LoVo (cell line): ENCODE data around the gene MUC5B.
A peak's percentile ranks its signal among the peaks of the same experiment; 100 is the strongest.
"Not testable (repeated sequence)": the region's sequence is repeated elsewhere in the genome, so short reads cannot be mapped to it uniquely, and the experiment has no call there.

Experiments
- DNase-seq: peaks from one replicate; pipeline ENCODE4 v3.0.0-alpha.2; 2016; ENCODE audit warnings: low spot score

Gene MUC5B

DNA sequence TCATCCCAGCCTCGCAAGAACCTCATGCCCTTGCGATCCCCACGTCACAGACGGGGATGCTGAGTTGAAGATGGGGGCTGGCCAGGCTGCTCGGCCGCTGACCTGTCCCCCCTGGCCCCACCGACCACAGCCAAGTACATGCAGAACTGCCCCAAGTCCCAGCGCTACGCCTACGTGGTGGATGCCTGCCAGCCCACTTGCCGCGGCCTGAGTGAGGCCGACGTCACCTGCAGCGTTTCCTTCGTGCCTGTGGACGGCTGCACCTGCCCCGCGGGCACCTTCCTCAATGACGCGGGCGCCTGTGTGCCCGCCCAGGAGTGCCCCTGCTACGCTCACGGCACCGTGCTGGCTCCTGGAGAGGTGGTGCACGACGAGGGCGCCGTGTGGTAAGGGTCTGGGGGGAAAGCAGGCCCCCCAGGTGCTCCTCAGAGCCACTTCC, 10.0 kb downstream of the MUC5B start:
- DNase-seq, result no peak

DNA sequence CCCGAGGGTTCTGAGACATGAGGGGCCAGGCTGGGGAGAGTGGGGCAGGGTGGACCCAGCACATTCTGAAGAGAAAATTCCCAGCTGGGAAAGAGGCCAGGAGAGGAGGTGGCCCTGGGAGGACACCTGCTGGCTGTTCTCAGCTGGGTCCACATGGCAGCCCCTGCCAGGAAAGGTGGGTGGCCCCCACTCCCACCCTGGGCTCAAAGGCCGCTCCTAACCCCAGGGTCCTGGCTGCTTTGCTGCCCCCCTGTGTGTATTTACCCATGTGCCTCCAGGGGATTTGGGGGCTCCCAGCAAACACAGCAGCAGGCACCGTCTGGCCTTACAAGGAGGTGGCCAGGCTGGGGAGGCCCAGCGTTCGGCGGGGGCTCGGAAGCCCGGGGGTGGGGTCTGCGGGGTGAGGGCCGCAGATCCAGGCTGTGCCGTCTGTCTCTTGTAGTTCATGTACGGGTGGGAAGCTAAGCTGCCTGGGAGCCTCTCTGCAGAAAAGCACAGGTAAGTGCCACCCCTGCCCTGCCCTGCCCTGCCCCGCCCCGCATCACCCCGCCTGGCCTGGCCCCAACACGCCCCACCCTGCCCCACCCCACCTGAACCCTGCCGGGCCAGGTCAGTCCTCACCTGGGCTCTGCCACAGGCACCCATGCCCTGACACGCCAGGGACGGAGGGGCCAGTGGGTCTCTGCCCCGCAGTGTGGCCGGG, 10.6 kb downstream of the MUC5B start:
- peak; percentile 11 for DNase-seq

DNA sequence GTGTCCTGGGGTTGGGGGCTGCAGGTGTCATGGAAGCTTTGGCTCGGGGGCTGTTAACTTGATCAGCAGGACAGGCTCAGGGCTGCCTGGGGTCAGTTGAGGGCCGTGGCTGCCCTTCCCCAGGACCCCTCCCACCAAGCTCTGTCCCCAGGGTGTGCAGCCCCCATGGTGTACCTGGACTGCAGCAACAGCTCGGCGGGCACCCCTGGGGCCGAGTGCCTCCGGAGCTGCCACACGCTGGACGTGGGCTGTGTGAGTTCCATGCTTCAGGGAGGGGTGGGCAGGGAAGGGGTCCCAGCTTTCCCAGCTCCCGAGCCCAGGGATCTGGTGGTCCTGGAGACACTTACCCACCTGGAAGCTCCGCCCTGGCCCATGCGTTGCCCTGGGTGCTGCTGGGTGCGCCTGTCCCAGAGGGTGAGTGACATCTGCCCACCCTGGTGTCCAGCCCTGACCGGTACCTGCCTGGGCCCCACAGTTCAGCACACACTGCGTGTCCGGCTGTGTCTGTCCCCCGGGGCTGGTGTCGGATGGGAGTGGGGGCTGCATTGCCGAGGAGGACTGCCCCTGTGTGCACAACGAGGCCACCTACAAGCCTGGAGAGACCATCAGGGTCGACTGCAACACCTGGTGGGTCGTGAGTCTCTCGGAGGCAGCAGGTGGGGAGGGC, 11.3 kb downstream of the MUC5B start:
- DNase-seq, result no peak

DNA sequence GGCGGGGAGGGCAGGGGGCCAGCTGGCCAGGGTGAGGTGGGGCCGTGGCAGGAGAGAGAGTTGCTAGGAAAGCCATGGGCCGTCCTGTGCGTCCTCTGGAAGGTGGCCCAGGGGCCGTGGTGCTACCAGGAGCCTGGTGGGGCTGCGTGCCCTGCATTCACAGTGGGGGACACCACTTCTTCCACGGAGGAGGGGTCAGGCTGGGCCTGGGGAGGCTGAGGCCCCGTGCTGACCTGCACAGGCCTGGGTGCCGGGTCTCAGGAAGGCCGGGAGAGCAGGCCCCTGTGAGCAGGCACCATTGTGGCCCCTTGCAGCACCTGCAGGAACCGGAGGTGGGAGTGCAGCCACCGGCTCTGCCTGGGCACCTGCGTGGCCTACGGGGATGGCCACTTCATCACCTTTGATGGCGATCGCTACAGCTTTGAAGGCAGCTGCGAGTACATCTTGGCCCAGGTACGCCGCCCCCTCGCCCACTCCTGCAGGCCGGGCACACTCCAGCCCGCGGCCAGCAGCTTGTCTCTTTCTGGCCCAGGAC, 12.0 kb downstream of the MUC5B start:
- no peak for DNase-seq

DNA sequence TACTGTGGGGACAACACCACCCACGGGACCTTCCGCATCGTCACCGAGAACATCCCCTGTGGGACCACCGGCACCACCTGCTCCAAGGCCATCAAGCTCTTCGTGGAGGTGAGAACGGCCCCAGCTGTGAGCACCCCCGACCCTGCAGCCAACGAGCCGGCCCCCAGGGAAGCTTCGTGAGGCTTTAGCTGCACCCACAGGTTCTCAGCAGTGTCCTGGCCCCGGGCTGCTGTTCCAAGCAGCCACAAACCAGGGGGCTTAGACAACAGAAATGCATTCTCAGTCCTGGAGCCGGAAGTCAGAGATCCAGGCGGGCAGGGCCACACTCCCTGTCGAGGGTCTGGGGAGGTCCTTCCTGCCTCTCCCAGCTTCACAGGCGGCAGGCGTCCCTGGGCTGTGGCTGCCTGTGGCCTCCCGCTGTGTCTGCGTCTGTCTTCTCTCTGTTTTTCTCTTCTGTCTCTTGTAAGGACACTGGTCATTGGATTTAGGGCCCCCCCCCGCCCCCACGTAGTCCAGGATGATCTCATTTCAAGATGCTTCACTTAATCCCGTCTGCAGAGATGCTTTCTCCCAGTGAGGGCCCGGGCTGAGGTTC, 12.5 kb downstream of the MUC5B start:
- DNase-seq, result no peak

DNA sequence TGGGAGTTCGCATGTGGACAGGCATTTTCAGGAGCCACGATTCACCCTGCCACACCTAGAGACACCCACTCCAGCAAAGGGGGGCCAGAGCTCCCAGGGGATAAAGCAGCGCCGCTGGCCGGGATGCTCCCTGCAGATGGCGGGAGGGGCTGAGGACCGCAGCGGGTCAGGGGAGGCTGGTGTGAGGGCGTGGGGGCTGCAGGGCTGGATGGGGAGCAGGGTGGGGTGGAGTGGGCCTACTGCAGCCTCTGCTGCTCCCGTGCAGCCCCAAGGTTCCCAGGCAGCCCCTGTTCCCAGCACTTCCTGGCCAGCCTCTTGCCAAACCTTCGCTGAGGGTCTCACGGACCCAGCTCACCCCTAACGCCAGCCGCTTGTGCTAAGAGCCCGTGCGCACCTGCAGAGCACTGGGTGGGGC, 13.0 kb downstream of the MUC5B start:
- no peak for DNase-seq

DNA sequence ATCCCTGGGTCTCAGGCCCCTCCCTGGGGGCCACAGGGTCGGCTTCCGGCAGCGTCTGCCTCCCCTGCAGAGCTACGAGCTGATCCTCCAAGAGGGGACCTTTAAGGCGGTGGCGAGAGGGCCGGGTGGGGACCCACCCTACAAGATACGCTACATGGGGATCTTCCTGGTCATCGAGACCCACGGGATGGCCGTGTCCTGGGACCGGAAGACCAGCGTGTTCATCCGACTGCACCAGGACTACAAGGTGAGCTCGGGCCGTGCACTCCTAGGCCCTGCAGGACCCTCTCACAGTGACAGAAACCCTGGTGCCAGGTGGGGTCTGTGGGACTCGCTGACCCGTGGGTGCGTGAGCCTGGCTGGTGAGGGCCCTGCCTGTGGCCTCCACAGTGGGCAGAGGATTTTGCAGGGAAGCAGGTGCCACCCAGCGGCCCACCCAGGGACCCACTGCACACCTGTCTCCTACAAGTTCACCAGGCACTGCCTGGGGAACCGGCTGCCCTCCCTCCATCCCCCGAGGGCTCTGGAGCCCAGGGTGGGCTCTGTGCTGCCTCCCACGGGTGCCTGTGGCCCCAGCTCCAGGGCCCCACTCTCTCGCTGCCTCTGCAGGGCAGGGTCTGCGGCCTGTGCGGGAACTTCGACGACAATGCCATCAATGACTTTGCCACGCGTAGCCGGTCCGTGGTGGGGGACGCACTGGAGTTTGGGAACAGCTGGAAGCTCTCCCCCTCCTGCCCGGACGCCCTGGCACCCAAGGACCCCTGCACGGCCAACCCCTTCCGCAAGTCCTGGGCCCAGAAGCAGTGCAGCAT, 13.7 kb downstream of the MUC5B start:
- no peak for DNase-seq

DNA sequence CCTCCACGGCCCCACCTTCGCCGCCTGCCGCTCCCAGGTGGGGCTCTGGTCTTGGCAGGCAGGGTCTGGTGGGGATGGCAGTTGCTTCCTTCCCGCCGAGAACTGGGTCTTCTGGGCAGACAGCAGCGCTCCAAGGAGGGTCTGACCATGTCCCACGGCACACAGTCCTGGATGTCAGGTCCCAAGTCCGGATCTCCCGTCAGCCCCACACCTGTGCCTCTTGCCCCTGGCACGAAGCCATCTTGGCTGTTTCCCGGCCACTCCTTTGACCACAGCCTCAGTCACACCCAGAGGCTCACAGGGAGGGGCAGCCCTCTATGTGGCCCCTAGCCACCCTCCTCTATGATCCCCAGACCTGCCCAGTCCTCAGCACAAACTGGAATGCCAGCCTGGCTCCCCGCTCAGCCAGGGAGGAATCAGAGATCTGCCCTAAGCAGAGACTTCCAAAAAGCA, 14.3 kb downstream of the MUC5B start:
- peak; percentile 70 for DNase-seq

DNA sequence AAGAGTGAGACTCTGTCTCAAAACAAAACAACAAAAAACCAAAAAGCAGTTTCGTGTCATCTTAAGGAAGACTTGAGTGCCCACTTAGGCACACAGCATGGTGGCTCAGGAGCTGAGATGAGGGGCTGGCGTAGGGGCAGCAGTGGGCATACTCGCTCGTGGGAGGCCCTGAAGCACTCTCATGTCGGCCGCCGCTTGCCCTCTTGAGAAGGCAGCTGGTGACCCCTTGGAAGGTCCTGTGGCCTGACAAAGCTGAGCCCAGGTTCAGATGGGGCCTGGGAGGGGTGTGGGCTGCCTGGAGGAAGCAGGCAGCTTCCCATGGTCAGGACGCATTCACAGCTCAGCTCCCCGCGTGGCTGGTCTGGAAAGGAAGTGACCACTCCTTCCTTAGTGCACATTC, 15.0 kb downstream of the MUC5B start:
- no peak for DNase-seq

DNA sequence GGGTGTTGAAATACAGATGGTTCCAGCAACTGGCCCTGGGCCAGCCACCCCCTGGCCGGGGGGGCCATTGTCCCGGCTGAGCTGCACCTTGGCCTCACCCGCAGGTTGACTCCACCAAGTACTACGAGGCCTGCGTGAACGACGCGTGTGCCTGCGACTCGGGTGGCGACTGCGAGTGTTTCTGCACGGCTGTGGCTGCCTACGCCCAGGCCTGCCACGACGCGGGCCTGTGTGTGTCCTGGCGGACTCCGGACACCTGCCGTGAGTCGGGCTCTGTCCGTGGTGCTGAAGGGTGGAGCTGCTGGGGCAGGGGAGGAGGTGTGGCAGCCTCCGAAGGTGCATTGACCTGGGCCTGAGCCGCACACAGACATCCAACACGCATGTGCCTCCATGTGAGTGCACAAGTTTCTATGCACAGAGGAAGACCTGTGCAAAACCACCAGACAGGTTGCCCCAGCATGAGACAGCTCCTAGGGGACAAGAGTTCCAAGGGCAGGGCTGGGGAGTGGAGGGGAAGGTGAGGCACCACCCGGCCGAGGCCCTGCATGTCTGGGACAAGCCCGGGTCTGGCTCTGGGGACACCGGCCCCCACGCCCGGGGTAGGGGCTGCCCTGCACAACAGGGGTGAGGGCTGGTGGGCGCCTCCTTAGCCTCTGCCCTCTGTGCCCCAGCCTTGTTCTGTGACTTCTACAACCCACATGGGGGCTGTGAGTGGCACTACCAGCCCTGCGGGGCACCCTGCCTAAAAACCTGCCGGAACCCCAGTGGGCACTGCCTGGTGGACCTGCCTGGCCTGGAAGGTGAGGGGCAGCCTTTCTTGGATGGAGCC, 16.1 kb downstream of the MUC5B start:
- DNase-seq, result peak; percentile 39

DNA sequence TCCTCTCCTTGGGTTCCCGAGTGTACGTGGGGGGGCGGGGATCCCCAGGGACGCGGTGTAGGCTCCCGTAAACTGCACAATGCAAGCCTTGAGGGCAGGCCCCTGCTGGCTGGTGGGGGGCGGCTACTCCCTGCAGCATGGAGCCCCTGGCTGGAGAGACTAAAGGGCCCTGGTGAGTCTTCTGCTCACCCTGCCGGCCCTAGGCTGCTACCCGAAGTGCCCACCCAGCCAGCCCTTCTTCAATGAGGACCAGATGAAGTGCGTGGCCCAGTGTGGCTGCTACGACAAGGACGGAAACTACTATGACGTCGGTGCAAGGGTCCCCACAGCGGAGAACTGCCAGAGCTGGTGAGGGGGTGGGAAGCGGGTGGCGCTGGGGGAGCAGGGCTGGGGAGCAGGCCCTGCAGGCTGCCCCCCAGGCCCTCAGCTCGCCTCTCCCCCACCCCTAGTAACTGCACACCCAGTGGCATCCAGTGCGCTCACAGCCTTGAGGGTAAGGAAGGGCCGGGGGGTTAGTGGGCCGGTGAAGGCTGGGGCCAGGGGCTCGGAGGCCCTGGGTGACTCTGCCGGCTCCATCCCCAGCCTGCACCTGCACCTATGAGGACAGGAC, 16.8 kb downstream of the MUC5B start:
- no peak for DNase-seq

DNA sequence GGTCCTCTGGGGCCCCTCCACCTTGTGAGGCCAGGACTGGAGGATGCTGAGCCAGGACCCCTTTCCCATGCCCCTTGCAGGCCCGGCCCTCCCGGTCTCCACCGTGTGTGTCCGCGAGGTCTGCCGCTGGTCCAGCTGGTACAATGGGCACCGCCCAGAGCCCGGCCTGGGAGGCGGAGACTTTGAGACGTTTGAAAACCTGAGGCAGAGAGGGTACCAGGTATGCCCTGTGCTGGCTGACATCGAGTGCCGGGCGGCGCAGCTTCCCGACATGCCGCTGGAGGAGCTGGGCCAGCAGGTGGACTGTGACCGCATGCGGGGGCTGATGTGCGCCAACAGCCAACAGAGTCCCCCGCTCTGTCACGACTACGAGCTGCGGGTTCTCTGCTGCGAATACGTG, 17.9 kb downstream of the MUC5B start:
- DNase-seq, result no peak

DNA sequence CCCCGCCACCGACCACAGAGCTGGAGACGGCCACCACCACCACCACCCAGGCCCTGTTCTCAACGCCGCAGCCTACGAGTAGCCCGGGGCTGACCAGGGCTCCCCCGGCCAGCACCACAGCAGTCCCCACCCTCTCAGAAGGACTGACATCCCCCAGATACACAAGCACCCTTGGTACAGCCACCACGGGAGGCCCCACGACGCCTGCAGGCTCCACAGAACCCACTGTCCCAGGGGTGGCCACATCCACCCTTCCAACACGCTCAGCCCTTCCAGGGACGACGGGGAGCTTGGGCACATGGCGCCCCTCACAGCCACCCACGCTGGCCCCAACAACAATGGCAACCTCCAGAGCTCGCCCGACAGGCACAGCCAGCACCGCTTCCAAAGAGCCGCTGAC, 18.8 kb downstream of the MUC5B start:
- DNase-seq, result no peak

DNA sequence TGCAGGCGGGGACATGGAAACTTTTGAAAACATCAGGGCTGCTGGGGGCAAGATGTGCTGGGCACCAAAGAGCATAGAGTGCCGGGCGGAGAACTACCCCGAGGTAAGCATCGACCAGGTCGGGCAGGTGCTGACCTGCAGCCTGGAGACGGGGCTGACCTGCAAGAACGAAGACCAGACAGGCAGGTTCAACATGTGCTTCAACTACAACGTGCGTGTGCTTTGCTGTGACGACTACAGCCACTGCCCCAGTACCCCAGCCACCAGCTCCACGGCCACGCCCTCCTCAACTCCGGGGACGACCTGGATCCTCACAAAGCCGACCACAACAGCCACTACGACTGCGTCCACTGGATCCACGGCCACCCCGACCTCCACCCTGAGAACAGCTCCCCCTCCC, 19.4 kb downstream of the MUC5B start:
- no peak for DNase-seq

DNA sequence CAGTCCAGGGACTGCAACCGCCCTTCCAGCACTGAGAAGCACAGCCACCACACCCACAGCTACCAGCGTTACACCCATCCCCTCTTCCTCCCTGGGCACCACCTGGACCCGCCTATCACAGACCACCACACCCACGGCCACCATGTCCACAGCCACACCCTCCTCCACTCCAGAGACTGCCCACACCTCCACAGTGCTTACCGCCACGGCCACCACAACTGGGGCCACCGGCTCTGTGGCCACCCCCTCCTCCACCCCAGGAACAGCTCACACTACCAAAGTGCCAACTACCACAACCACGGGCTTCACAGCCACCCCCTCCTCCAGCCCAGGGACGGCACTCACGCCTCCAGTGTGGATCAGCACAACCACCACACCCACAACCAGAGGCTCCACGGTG, 19.9 kb downstream of the MUC5B start:
- DNase-seq, result not testable (repeated sequence)

DNA sequence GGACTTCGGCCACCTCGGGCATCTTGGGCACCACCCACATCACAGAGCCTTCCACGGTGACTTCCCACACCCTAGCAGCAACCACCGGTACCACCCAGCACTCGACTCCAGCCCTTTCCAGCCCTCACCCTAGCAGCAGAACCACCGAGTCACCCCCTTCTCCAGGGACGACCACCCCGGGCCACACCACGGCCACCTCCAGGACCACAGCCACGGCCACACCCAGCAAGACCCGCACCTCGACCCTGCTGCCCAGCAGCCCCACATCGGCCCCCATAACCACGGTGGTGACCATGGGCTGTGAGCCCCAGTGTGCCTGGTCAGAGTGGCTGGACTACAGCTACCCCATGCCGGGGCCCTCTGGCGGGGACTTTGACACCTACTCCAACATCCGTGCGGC, 20.7 kb downstream of the MUC5B start:
- not testable (repeated sequence) for DNase-seq

DNA sequence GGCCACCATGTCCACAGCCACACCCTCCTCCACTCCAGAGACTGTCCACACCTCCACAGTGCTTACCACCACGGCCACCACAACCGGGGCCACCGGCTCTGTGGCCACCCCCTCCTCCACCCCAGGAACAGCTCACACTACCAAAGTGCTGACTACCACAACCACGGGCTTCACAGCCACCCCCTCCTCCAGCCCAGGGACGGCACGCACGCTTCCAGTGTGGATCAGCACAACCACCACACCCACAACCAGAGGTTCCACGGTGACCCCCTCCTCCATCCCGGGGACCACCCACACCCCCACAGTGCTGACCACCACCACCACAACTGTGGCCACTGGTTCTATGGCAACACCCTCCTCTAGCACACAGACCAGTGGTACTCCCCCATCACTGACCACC, 21.7 kb downstream of the MUC5B start:
- not testable (repeated sequence) for DNase-seq

DNA sequence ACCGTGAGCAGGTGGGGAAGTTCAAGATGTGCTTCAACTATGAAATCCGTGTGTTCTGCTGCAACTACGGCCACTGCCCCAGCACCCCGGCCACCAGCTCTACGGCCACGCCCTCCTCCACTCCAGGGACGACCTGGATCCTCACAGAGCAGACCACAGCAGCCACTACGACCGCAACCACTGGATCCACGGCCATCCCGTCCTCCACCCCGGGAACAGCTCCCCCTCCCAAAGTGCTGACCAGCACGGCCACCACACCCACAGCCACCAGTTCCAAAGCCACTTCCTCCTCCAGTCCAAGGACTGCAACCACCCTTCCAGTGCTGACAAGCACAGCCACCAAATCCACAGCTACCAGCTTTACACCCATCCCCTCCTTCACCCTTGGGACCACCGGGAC, 22.9 kb downstream of the MUC5B start:
- not testable (repeated sequence) for DNase-seq

DNA sequence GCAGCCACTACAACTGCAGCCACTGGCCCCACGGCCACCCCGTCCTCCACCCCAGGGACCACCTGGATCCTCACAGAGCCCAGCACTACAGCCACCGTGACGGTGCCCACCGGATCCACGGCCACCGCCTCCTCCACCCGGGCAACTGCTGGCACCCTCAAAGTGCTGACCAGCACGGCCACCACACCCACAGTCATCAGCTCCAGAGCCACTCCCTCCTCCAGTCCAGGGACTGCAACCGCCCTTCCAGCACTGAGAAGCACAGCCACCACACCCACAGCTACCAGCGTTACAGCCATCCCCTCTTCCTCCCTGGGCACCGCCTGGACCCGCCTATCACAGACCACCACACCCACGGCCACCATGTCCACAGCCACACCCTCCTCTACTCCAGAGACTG, 23.4 kb downstream of the MUC5B start:
- not testable (repeated sequence) for DNase-seq

DNA sequence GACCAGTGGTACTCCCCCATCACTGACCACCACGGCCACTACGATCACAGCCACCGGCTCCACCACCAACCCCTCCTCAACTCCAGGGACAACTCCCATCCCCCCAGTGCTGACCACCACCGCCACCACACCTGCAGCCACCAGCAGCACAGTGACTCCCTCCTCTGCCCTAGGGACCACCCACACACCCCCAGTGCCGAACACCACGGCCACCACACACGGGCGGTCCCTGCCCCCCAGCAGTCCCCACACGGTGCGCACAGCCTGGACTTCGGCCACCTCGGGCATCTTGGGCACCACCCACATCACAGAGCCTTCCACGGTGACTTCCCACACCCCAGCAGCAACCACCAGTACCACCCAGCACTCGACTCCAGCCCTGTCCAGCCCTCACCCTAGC, 24.2 kb downstream of the MUC5B start:
- not testable (repeated sequence) for DNase-seq

DNA sequence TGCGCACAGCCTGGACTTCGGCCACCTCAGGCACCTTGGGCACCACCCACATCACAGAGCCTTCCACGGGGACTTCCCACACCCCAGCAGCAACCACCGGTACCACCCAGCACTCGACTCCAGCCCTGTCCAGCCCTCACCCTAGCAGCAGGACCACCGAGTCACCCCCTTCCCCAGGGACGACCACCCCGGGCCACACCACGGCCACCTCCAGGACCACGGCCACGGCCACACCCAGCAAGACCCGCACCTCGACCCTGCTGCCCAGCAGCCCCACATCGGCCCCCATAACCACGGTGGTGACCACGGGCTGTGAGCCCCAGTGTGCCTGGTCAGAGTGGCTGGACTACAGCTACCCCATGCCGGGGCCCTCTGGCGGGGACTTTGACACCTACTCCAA, 26.1 kb downstream of the MUC5B start:
- not testable (repeated sequence) for DNase-seq
